Heart right ventricle (tissue), 16 donors: Measurements from ENCODE around the gene HNRNPR. TPM values are rescaled to one million over a fixed set of nuclear protein-coding genes. Genes with fewer than 3 reads are reported as not detected.
A peak's percentile ranks its signal among the peaks of the same experiment; 100 is the strongest.
"Not testable (repeated sequence)": the region's sequence is repeated elsewhere in the genome, so short reads cannot be mapped to it uniquely, and the experiment has no call there.

Experiments
- ATAC-seq, 8 donors: fragments of 200-7000 bp; cut with Tn5 transposase; one replicate each; pipeline ENCODE4 v1.9.1; 2020; ENCODE audit warnings: mild to moderate bottlenecking in 8 of 8, moderate library complexity in 8 of 8, moderate number of reproducible peaks in 1 of 8
- DNase-seq, 2 donors: peaks; one replicate each; pipeline ENCODE4 v3.0.0-alpha.2; 2020
- H3K27ac ChIP-seq, 10 donors: fragments of 200-600 bp; sonication (generic) in 2 of 10; one replicate each; pipeline versions ENCODE4 v1.5.0 to v1.8.0; 2020 to 2022; ENCODE audit warnings: mild to moderate bottlenecking in 3 of 10
- H3K27me3 ChIP-seq, 7 donors: fragments of 200-600 bp; one replicate each; pipeline ENCODE4 v1.8.0; 2021 to 2022; ENCODE audit warnings: mild to moderate bottlenecking in 2 of 7
- H3K36me3 ChIP-seq, 9 donors: fragments of 200-600 bp; sonication (generic) in 1 of 9; one replicate each; pipeline versions ENCODE4 v1.5.0 to v1.8.0; 2020 to 2022; ENCODE audit warnings: mild to moderate bottlenecking in 2 of 9
- H3K4me1 ChIP-seq, 9 donors: fragments of 200-600 bp; sonication (generic) in 1 of 9; one replicate each; pipeline versions ENCODE4 v1.5.0 to v1.8.0; 2020 to 2022; ENCODE audit warnings: mild to moderate bottlenecking in 4 of 9
- H3K4me3 ChIP-seq, 10 donors: fragments of 200-600 bp; sonication (generic) in 2 of 10; one replicate each; pipeline versions ENCODE4 v1.5.0 to v1.8.0; 2020 to 2022; ENCODE audit warnings: mild to moderate bottlenecking in 7 of 10, moderate library complexity in 2 of 10
- H3K9me3 ChIP-seq, 11 donors: fragments of 200-600 bp in 10 of 11; sonication (generic) in 2 of 11; one replicate each; pipeline versions ENCODE4 v1.5.0 to v1.8.0; 2013 to 2022; ENCODE audit warnings: mild to moderate bottlenecking in 2 of 11, control low read depth in 1 of 11, moderate library complexity in 1 of 11
- WGBS, 2 donors: extraction: QIAGEN DNeasy Blood & Tissue Kit; methylation state at CpG; one replicate each; pipeline ENCODE4 v1.1.7; 2013; ENCODE audit warnings: inconsistent platforms in 1 of 2; 5-methylcytosine and 5-hydroxymethylcytosine counted together
- intact Hi-C, 10 donors: fragments of 100-400 bp; cut with DNase I; formaldehyde crosslinking; loops; one replicate each; pipeline versions ENCODE4 v1.11.1 to v1.14.2; 2022
- polyA plus RNA-seq, 2 donors: library from polyadenylated mRNA; stranded (reverse); fragments of 200-250 nt; gene quantifications; one replicate each; pipeline ENCODE4 v1.2.3, GENCODE V29; 2013
- total RNA-seq, 10 donors: library from RNA; stranded (reverse); fragmentation: NEBNext Ultra II Directional in 3 of 10; extraction: Animal tissue kit (Norgen Biotek cat#: 25700) in 3 of 10; gene quantifications; one replicate each; pipeline versions ENCODE4 v1.2.1 to v1.2.4, GENCODE V29; 2021 to 2023
- TF ChIP-seq, protein P1 (sequence below), 9 donors: fragments of 200-600 bp; sonication (generic) in 2 of 9; IDR thresholded peaks; one replicate each; pipeline versions ENCODE4 v1.5.0 to v1.8.0; 2021 to 2022; ENCODE audit warnings: antibody characterized with exemption in 9 of 9, mild to moderate bottlenecking in 5 of 9, moderate library complexity in 1 of 9
- donor health status: Arrhythmogenic right ventricular cardiomyopathy.
- donor health status: ischemic (EF 13 %, LVEDD 7.1; RV severe dilation, severe dysfunction).
- donor health status: healthy with polysubstance abuse.
- donor health status: DM: no; HTN: yes; CAD: no.
- donor health status: DM: no; HTN: no; CAD: no.
- donor health status: ischemic (EF 25% LVEDD 6.9; RV normal size, moderate dysfunction).
- donor health status: ischemic (EF 25% LVEDD 5.7; RV mildly dilated, moderate dysfunction).
- donor health status: healthy.
- donor health status: DM: yes; HTN: yes; CAD: no.
- donor health status: Ischemic cardiomyopathy.
- donor health status: ischemic (EF 35%, LVEDD 5.7; RV mildly dilated, moderate dysfunction).
- donor health status: nonischemic (EF 11% LVEDD 7.7; RV severe dilation, severe dysfunction).
- donor health status: DM: yes; HTN: yes; CAD: no.
- donor health status: PGD.
- donor health status: ischemic (EF 29% LVEDD 5.4; RV normal size, mild dysfunction).
- donor health status: nonischemic (EF 23%, LVEDD 6.1; RV moderate dilation, normal function).

The HNRNPR gene
- total and polyA plus RNA-seq, 12 donors: 44.6 to 72.7 (median 64.0) TPM

DNA sequence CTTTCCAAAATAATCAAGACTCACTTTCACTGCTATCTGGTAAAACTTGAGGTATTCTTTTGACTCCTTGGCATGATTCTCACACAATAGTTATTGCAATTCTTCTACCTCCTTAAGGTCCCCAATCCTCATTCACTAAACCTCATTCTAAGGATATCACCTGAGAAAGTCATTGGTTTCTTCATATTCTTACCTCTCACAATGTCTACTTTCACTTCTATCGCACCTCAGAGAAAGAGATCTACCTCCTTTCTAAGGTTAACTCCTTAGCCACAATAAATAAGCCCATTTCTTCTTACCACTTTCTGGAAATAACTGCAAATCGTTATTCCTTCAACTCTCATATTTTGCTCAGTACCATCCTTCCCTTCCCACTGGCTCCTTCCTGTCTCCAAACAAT lies 18.7 kb downstream of the HNRNPR start:
- DNase-seq (no peak), ATAC-seq (no peak)
- Histone ChIP-seq H3K9me3 (no peaks in the 10 kb centered on the region), H3K27ac (no peak overlapping the region), H3K4me1 (peaks cover 0 to 21% (median 14%) of the 10 kb centered on the region in 9 donors), H3K36me3 (peaks cover 0 to 100% (median 34%) of the 10 kb centered on the region in 9 donors), H3K4me3 (no peak overlapping the region), H3K27me3 (no peaks in the 10 kb centered on the region)
- TF ChIP-seq, protein P1, sequence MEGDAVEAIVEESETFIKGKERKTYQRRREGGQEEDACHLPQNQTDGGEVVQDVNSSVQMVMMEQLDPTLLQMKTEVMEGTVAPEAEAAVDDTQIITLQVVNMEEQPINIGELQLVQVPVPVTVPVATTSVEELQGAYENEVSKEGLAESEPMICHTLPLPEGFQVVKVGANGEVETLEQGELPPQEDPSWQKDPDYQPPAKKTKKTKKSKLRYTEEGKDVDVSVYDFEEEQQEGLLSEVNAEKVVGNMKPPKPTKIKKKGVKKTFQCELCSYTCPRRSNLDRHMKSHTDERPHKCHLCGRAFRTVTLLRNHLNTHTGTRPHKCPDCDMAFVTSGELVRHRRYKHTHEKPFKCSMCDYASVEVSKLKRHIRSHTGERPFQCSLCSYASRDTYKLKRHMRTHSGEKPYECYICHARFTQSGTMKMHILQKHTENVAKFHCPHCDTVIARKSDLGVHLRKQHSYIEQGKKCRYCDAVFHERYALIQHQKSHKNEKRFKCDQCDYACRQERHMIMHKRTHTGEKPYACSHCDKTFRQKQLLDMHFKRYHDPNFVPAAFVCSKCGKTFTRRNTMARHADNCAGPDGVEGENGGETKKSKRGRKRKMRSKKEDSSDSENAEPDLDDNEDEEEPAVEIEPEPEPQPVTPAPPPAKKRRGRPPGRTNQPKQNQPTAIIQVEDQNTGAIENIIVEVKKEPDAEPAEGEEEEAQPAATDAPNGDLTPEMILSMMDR (IDR thresholded peaks at IDR 0.05): no peak
- WGBS, 2 donors: 80 to 86% methylated on average over 2 of the region's 2 CpGs
- intact Hi-C loops: no loop called here

DNA sequence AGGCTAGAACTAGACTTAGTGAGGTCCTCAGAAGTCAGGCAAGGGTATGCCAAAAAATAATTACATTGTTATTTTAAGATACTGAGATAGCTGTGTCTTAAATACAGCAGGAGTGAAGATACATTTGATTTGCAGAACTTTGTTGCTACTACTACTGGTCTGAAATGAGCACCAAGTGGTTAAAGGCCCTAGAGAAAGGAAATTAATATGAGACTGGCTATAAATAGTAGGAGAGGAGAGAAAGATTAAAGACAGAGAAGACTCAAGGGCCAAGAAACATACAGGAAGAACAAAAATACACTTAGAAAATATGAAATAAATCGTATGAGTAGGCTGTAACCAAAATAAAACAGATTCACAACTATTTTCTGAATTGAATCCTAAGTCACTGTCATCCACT lies 21.3 kb downstream of the HNRNPR start:
- intact Hi-C loops: no loop called here
- DNase-seq (no peak), ATAC-seq (no peak)
- Histone ChIP-seq H3K27ac (peak overlapping the region in 1 of 10 donors; percentile 13), H3K4me1 (peaks cover 0 to 21% (median 14%) of the 10 kb centered on the region in 9 donors), H3K27me3 (no peaks in the 10 kb centered on the region), H3K36me3 (peaks cover 0 to 100% (median 24%) of the 10 kb centered on the region in 9 donors), H3K4me3 (no peak overlapping the region), H3K9me3 (no peaks in the 10 kb centered on the region)
- WGBS, 2 donors: 7 to 11% methylated on average over 1 of the region's 1 CpG
- TF ChIP-seq, protein P1 (IDR thresholded peaks at IDR 0.05): no peak

- ATAC-seq, DNase-seq, H3K27ac ChIP-seq, H3K9me3 ChIP-seq, H3K27me3 ChIP-seq, H3K4me1 ChIP-seq, H3K4me3 ChIP-seq: not testable (repeated sequence)
- 89 to 90% methylated on average over 7 of the region's 7 CpGs for WGBS, 2 donors
- intact Hi-C loops: loop anchor here in 1 of 10 donors (10.0 kb wide), 1 partner anchor 95 kb away; no protein-coding TSS in a partner anchor
- H3K36me3 ChIP-seq: peaks cover 0 to 100% (median 13%) of the 10 kb centered on the region in 9 donors
These were observed 33.8 kb downstream of the HNRNPR start for GRCh38 chr1:23310280-23310679.

DNA sequence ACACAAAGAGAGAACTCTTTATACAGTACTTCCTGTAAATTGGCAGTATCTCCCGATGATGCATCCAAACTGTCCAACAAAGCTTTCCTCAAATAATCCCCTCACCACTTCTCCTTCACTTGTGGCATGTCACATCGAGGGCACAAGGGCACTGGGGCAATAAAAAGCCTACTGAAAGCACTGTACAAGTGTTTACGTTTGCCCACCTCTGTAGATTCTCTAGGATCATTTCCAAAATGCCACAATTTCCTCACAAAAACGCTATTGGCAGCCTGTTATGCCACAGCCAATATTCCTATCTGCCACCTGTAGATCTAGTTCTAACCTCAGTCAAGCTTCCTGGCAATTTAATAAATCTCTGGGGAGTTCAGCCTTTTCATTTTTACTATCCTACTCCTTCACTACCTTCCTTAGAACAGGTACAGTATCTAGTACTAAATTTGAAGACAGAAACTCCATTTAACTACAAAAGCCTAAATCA lies 39.9 kb downstream of the HNRNPR start:
- no peak overlapping the region for H3K27ac ChIP-seq
- H3K36me3 ChIP-seq: peaks cover 0 to 100% (median 16%) of the 10 kb centered on the region in 9 donors
- no peak overlapping the region for H3K4me3 ChIP-seq
- intact Hi-C loops: no loop called here
- TF ChIP-seq, protein P1 (IDR thresholded peaks at IDR 0.05): no peak
- H3K27me3 ChIP-seq: no peaks in the 10 kb centered on the region
- 79 to 85% methylated on average over 4 of the region's 4 CpGs for WGBS, 2 donors
- H3K4me1 ChIP-seq: no peaks in the 10 kb centered on the region
- H3K9me3 ChIP-seq: no peaks in the 10 kb centered on the region
- ATAC-seq (no peak), DNase-seq (no peak)

DNA sequence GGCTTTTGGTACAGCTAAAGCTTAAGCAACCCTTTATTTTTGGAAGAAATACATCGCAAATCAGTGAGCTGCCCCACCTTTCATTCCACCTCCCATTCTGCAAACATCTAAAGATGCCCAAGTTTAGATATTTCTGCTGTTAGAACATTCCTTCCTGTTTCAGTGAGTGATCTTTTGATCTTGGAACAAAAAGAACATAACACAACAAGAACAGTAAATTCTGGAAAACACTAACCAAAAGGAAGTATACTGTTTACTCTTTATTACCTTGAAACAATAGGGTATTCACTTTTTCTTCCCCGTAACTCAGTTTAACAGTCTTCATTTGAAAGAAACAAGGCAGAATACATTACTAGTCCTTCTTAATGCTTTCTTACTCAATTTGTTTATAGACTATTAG lies 40.6 kb downstream of the HNRNPR start:
- ATAC-seq (no peak), DNase-seq (no peak)
- H3K4me1 ChIP-seq: no peaks in the 10 kb centered on the region
- peaks cover 0 to 100% (median 16%) of the 10 kb centered on the region in 9 donors for H3K36me3 ChIP-seq
- no peak overlapping the region for H3K27ac ChIP-seq
- no peaks in the 10 kb centered on the region for H3K27me3 ChIP-seq
- TF ChIP-seq, protein P1 (IDR thresholded peaks at IDR 0.05): no peak
- H3K9me3 ChIP-seq: no peaks in the 10 kb centered on the region
- WGBS, 2 donors: 86 to 90% methylated on average over 2 of the region's 2 CpGs
- intact Hi-C loops: no loop called here
- no peak overlapping the region for H3K4me3 ChIP-seq
